NCI-H526 treated with DMSO at 0.1 percent for 48 hours (cell line): ENCODE results near the gene GP5.

ENCODE experiments used
- DNase-seq: peaks from one replicate; lab custom pipeline; 2025; lab: John Stamatoyannopoulos, UW

The GP5 gene

GRCh38 chr3:194350726-194351071 lies 48.4 kb downstream of the GP5 start:
- DNase-seq, result no peak

GRCh38 chr3:194348354-194348753 lies 50.7 kb downstream of the GP5 start:
- no peak for DNase-seq

GRCh38 chr3:194346621-194347020 lies 52.4 kb downstream of the GP5 start:
- no peak for DNase-seq

DNA sequence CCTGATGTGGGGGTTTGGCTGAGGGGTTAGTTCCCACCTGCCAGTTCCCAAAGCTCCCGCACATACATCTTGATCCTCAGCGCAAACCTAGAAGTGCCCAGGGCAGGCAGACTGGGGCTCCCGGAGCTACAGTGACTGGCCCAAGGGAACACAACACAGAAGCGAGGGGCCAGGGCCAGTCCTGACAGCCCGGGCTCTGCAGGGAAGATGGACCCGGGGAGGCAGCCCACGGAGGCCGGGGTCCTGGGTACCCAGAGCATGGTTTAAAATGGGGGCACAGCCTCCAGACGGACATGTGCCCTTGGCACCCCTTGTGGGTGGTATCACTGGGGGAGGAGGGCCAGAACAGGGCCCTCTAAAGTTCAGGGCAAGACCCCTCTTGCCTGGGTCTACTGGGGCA lies 53.0 kb downstream of the GP5 start:
- DNase-seq, result no peak
